ENCODE results near the gene PYCR2. TPM values are rescaled to one million over a fixed set of nuclear protein-coding genes. Genes with fewer than 3 reads are reported as not detected.

Gene PYCR2
- total RNA-seq, 1 donor from 2014 or later = 61.6 TPM

DNA sequence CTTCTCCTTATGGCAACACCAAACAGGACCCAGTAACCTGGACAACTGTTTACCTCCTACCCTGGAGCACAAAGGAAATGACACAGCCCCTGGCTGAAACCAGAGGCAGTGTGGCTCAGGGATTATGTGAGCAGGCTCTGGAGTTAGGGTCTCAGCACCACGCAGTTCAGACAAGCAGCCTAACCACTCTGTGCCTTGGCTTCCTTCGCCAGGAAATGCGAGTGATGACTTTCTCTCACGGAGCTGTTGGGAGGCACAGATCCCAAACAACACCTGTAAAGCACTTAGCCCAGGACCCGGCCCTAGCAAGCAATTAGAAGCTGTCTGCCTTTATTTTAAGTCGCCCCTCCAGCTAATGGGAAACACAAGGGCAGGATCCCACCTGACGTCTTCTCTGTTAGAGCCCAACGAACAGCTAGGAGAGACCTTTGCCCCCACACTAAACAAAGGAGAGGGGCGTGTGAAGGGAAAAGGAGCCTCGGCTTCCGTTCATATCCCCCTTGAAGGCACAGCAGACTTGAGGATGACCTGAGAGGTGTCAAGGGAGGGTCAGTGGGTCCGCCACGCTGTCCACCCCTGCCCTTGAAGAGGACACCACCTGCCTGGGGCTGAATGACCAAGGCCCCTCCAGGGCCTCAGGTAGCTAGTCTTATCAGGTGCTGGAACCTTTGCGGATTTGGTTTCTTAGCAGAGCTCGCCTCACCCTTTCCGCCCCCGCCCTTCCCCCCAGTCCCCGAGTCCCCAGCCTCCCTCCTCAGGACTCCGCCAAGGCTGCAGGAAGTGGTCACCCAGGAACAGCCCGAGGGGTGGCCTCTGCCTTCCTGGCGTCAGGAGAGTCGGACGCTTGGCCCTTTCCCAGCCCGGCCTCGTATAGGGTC is 42.7 kb downstream of the PYCR2 start:
- Histone ChIP-seq H3K27me3 (no peaks in the 10 kb centered on the region), H3K4me3 (peak overlapping the region; percentile 99), H3K36me3 (peaks cover 8% of the 10 kb centered on the region), H3K27ac (peak overlapping the region; percentile 95), H3K9me3 (no peaks in the 10 kb centered on the region), H3K4me1 (peaks cover 45% of the 10 kb centered on the region)
- ATAC-seq (peak; percentile 60), DNase-seq (peak; percentile 85)
- TF ChIP-seq, protein P1, sequence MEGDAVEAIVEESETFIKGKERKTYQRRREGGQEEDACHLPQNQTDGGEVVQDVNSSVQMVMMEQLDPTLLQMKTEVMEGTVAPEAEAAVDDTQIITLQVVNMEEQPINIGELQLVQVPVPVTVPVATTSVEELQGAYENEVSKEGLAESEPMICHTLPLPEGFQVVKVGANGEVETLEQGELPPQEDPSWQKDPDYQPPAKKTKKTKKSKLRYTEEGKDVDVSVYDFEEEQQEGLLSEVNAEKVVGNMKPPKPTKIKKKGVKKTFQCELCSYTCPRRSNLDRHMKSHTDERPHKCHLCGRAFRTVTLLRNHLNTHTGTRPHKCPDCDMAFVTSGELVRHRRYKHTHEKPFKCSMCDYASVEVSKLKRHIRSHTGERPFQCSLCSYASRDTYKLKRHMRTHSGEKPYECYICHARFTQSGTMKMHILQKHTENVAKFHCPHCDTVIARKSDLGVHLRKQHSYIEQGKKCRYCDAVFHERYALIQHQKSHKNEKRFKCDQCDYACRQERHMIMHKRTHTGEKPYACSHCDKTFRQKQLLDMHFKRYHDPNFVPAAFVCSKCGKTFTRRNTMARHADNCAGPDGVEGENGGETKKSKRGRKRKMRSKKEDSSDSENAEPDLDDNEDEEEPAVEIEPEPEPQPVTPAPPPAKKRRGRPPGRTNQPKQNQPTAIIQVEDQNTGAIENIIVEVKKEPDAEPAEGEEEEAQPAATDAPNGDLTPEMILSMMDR (IDR thresholded peaks at IDR 0.05) = no peak
- intact Hi-C loops (cut with DNase I) = no loop called here

DNA sequence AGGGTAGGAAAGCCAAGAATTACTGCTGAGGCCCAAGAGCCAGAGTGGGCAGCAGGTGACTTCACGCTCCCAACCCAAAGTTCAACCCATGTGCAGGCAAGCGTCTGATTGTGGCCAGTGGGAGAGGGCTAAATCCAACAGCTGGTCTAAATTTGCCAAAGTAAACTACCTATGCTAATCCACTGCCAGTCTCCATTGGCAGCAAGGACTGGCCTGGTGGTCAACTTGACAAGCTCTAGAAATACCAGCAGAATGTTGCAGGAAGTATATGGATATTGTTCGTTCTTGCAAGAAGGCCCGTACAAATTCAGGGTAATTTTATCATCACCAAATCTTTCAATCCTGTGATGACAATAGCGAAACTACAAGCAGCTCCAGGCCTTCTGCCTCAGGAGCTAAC is 43.4 kb downstream of the PYCR2 start:
- Histone ChIP-seq H3K27me3 (no peaks in the 10 kb centered on the region), H3K4me1 (peaks cover 47% of the 10 kb centered on the region), H3K27ac (peak overlapping the region; percentile 95), H3K4me3 (peak overlapping the region; percentile 99), H3K36me3 (peaks cover 9% of the 10 kb centered on the region), H3K9me3 (no peaks in the 10 kb centered on the region)
- no peak for ATAC-seq
- no peak for DNase-seq
- intact Hi-C loops (cut with DNase I) = no loop called here
- TF ChIP-seq, protein P1 (IDR thresholded peaks at IDR 0.05) = no peak

DNA sequence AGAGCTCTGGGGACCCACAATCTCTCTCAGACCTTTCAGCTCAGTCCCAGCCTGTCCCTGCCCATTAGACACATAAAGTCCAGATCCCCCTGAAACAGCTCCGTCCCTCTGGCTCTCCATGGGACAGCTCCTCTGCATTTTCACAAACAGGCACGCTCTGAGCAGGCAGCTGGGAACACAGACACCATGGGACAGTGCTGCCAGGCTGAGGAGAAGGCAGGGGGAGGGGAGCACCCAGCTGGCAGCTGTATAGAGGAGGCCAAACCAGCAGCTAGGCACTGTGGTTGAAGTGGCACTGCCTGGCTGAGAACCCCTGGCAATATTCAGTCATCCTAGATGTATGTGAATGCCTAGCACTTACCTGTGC is 43.8 kb downstream of the PYCR2 start:
- DNase-seq (no peak), ATAC-seq (no peak)
- intact Hi-C loops (cut with DNase I) = no loop called here
- Histone ChIP-seq H3K4me1 (peaks cover 47% of the 10 kb centered on the region), H3K27ac (peak overlapping the region; percentile 42), H3K36me3 (peaks cover 13% of the 10 kb centered on the region), H3K4me3 (peak overlapping the region; percentile 99), H3K9me3 (no peaks in the 10 kb centered on the region), H3K27me3 (no peaks in the 10 kb centered on the region)
- TF ChIP-seq, protein P1 (IDR thresholded peaks at IDR 0.05) = no peak

DNA sequence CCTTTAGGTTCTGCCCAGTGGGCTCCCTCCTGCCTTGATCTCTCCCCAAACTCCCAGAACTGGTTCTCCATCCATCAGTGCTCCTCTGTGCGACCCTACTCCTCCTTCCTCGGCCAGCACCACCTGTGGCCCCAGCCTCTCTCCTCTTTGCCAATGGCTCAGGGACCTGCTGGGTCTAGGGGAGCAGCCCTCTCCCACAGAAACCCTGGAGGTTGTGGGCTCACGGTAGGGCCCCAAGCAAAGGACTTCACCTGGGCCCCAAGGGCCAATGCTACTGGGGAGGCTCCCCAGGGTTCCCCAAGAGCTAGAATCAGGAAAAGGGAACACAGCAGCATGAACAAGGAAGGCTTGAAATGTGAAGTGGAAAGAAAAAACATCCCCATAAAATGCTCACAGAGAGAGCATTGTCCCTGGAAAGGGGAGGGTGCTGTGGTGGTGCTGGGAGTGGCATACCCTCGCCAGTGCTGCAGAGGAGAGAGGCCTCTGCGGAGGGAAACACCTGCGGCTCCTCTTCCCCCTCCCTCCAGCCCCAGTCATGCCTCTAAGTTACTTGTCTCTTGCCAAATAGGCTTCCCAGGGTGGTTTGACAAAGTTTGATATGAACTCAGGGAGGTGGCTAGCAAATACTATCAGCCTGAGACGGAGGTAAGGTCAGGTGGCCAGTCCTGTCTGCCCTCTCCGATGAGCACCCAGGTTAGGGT is 44.4 kb downstream of the PYCR2 start:
- H3K9me3 ChIP-seq = no peaks in the 10 kb centered on the region
- no peak for ATAC-seq
- H3K27me3 ChIP-seq = no peaks in the 10 kb centered on the region
- no peak for DNase-seq
- intact Hi-C loops (cut with DNase I) = no loop called here
- TF ChIP-seq, protein P1 (IDR thresholded peaks at IDR 0.05) = no peak
- H3K27ac ChIP-seq = peak overlapping the region; percentile 42
- peaks cover 17% of the 10 kb centered on the region for H3K36me3 ChIP-seq
- H3K4me3 ChIP-seq = peak overlapping the region; percentile 10
- peaks cover 49% of the 10 kb centered on the region for H3K4me1 ChIP-seq

DNA sequence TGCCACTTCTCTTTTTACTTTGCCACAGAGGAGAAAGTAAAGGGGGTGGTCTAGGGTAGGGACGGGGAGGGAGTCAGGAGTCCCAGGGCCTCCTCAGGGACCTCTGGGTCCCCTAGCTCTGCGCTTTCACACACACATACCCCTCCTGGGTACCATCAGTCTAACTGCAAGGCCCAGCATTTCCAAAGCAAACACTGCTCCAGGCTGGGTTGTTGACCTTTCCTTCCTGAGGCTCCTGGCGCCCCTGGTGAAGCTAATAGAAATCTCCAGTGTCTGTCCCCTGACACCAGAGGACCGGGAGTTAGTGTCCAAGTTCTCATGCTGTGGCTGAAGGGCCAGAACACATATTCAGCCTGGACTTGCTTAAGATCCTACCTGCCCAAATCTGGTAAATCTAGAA is 45.8 kb downstream of the PYCR2 start:
- no peak for DNase-seq
- Histone ChIP-seq H3K27ac (peak overlapping the region; percentile 47), H3K4me3 (no peak overlapping the region), H3K9me3 (no peaks in the 10 kb centered on the region), H3K27me3 (no peaks in the 10 kb centered on the region), H3K36me3 (peaks cover 30% of the 10 kb centered on the region), H3K4me1 (peaks cover 48% of the 10 kb centered on the region)
- no peak for ATAC-seq
- TF ChIP-seq, protein P1 (IDR thresholded peaks at IDR 0.05) = no peak
- intact Hi-C loops (cut with DNase I) = no loop called here

All from upper lobe of right lung (tissue), 1 donor.